Muscle layer of duodenum (tissue), 2 donors: ENCODE data around the gene TNFRSF1A.

ENCODE experiments used
- H3K27ac ChIP-seq: one replicate; pipeline ENCODE4 v1.7.0; 2013; ENCODE audit warnings: mild to moderate bottlenecking, low read length
- H3K27me3 ChIP-seq: one replicate; pipeline ENCODE4 v1.7.0; 2013; ENCODE audit warnings: low read depth, mild to moderate bottlenecking, control low read depth, low read length
- H3K36me3 ChIP-seq, 2 donors: one replicate each; pipeline ENCODE4 v1.7.0; 2013; ENCODE audit warnings: low read length in 2 of 2, control low read depth in 1 of 2, mild to moderate bottlenecking in 1 of 2; ENCODE audit not compliant: insufficient read depth in 2 of 2, control insufficient read depth in 1 of 2
- H3K4me1 ChIP-seq, 2 donors: one replicate each; pipeline ENCODE4 v1.7.0; 2013; ENCODE audit warnings: low read length in 2 of 2, mild to moderate bottlenecking in 2 of 2, control low read depth in 1 of 2, moderate library complexity in 1 of 2; ENCODE audit not compliant: insufficient read depth in 2 of 2, control insufficient read depth in 1 of 2
- H3K4me3 ChIP-seq, 2 donors: one replicate each; pipeline ENCODE4 v1.7.0; 2013; ENCODE audit warnings: low read length in 2 of 2, low read depth in 1 of 2, mild to moderate bottlenecking in 1 of 2
- H3K9me3 ChIP-seq, 2 donors: one replicate each; pipeline ENCODE4 v1.7.0; 2013; ENCODE audit warnings: low read length in 2 of 2, control low read depth in 1 of 2, mild to moderate bottlenecking in 1 of 2; ENCODE audit not compliant: control insufficient read depth in 1 of 2
- donor health status: healthy.

The TNFRSF1A gene

GRCh38 chr12:6362403-6362802 is 20.5 kb upstream of the TNFRSF1A start:
- Histone ChIP-seq H3K4me3 (no peak overlapping the region), H3K4me1 (peaks cover 0 to 13% of the 10 kb centered on the region in 2 donors), H3K9me3 (no peaks in the 10 kb centered on the region), H3K27me3 (no peaks in the 10 kb centered on the region), H3K27ac (peak overlapping the region; percentile 72), H3K36me3 (no peaks in the 10 kb centered on the region)

GRCh38 chr12:6361834-6362233 is 20.0 kb upstream of the TNFRSF1A start:
- Histone ChIP-seq H3K4me3 (no peak overlapping the region), H3K27ac (peak overlapping the region; percentile 72)

GRCh38 chr12:6360578-6361490 is 19.0 kb upstream of the TNFRSF1A start:
- no peaks in the 10 kb centered on the region for H3K27me3 ChIP-seq
- H3K4me1 ChIP-seq: peaks cover 0 to 13% of the 10 kb centered on the region in 2 donors
- no peaks in the 10 kb centered on the region for H3K9me3 ChIP-seq
- H3K36me3 ChIP-seq: no peaks in the 10 kb centered on the region
- peak overlapping the region; percentile 53 for H3K27ac ChIP-seq
- H3K4me3 ChIP-seq: no peak overlapping the region

More at GRCh38 chr12:6361834-6362233, 20.0 kb upstream of the TNFRSF1A start:
- peaks cover 0 to 13% of the 10 kb centered on the region in 2 donors for H3K4me1 ChIP-seq
- no peaks in the 10 kb centered on the region for H3K36me3 ChIP-seq
- H3K9me3 ChIP-seq: no peaks in the 10 kb centered on the region
- no peaks in the 10 kb centered on the region for H3K27me3 ChIP-seq

- Histone ChIP-seq H3K27me3 (no peaks in the 10 kb centered on the region), H3K36me3 (no peaks in the 10 kb centered on the region), H3K4me1 (peaks cover 0 to 13% of the 10 kb centered on the region in 2 donors), H3K9me3 (no peaks in the 10 kb centered on the region), H3K27ac (peak overlapping the region; percentile 53), H3K4me3 (no peak overlapping the region)
These were observed 18.2 kb upstream of the TNFRSF1A start for GRCh38 chr12:6360080-6360571.

GRCh38 chr12:6358881-6359280 is 17.0 kb upstream of the TNFRSF1A start:
- H3K27me3 ChIP-seq: no peaks in the 10 kb centered on the region
- H3K27ac ChIP-seq: no peak overlapping the region
- no peaks in the 10 kb centered on the region for H3K36me3 ChIP-seq
- H3K9me3 ChIP-seq: no peaks in the 10 kb centered on the region
- H3K4me3 ChIP-seq: no peak overlapping the region
- peaks cover 0 to 13% of the 10 kb centered on the region in 2 donors for H3K4me1 ChIP-seq

- Histone ChIP-seq H3K4me1 (peaks cover 0 to 6% of the 10 kb centered on the region in 2 donors), H3K36me3 (no peaks in the 10 kb centered on the region), H3K27me3 (no peaks in the 10 kb centered on the region), H3K9me3 (no peaks in the 10 kb centered on the region), H3K27ac (no peak overlapping the region), H3K4me3 (no peak overlapping the region)
These were observed 14.5 kb upstream of the TNFRSF1A start for GRCh38 chr12:6356374-6356820.

- Histone ChIP-seq H3K27ac (no peak overlapping the region), H3K4me3 (no peak overlapping the region), H3K4me1 (no peaks in the 10 kb centered on the region), H3K36me3 (no peaks in the 10 kb centered on the region), H3K9me3 (no peaks in the 10 kb centered on the region), H3K27me3 (no peaks in the 10 kb centered on the region)
These were observed 13.9 kb upstream of the TNFRSF1A start for GRCh38 chr12:6355491-6356373.

GRCh38 chr12:6354495-6355393 is 12.9 kb upstream of the TNFRSF1A start:
- Histone ChIP-seq H3K4me1 (no peaks in the 10 kb centered on the region), H3K36me3 (no peaks in the 10 kb centered on the region), H3K9me3 (no peaks in the 10 kb centered on the region), H3K4me3 (no peak overlapping the region), H3K27me3 (no peaks in the 10 kb centered on the region), H3K27ac (no peak overlapping the region)

GRCh38 chr12:6352193-6353173 is 10.6 kb upstream of the TNFRSF1A start:
- peak overlapping the region; percentile 3 for H3K27ac ChIP-seq
- no peaks in the 10 kb centered on the region for H3K27me3 ChIP-seq
- no peaks in the 10 kb centered on the region for H3K36me3 ChIP-seq

GRCh38 chr12:6351622-6352021 is 9.7 kb upstream of the TNFRSF1A start:
- no peaks in the 10 kb centered on the region for H3K9me3 ChIP-seq
- H3K36me3 ChIP-seq: no peaks in the 10 kb centered on the region
- H3K27me3 ChIP-seq: no peaks in the 10 kb centered on the region
- H3K4me3 ChIP-seq: no peak overlapping the region
- H3K27ac ChIP-seq: no peak overlapping the region
- peaks cover 0 to 8% of the 10 kb centered on the region in 2 donors for H3K4me1 ChIP-seq

More at GRCh38 chr12:6352193-6353173, 10.6 kb upstream of the TNFRSF1A start:
- H3K4me3 ChIP-seq: no peak overlapping the region
- no peaks in the 10 kb centered on the region for H3K9me3 ChIP-seq
- peaks cover 0 to 7% of the 10 kb centered on the region in 2 donors for H3K4me1 ChIP-seq
